Endothelial cell of umbilical vein (primary cell): ENCODE data around the gene LDLRAD4.

Experiments
- CTCF ChIP-seq, 2 donors: IDR thresholded peaks; 1 replicate in 1 of 2; 2 replicates in 1 of 2; pipeline ENCODE4 v1.5.1; 2011; ENCODE audit warnings: low read length in 2 of 2, mild to moderate bottlenecking in 2 of 2, moderate library complexity in 2 of 2, control low read depth in 1 of 2, inconsistent platforms in 1 of 2, low read depth in 1 of 2; ENCODE audit not compliant: insufficient read depth in 1 of 2; ENCODE audit errors: extremely low read depth in 1 of 2
- EZH2 ChIP-seq: IDR thresholded peaks from 2 replicates; pipeline ENCODE4 v1.6.1; 2012; ENCODE audit warnings: borderline replicate concordance, low read depth, mild to moderate bottlenecking, moderate library complexity, low read length, inconsistent platforms; ENCODE audit not compliant: severe bottlenecking
- POLR2A ChIP-seq: IDR thresholded peaks from 2 replicates; pipeline ENCODE4 v1.6.1; 2012; ENCODE audit warnings: low read depth, mild to moderate bottlenecking, control low read depth, low read length

GRCh38 chr18:13624563-13625237 is 406.1 kb downstream of the LDLRAD4 start:
- TF ChIP-seq CTCF (IDR thresholded peaks at IDR 0.05; ENCODE audit: extremely low read depth in 1 of 2, insufficient read depth in 1 of 2, low read depth in 1 of 2, low read length in 2 of 2) (no peak), EZH2 (no peak), POLR2A (no peak)
